GM23338 (cell line): ENCODE data around the gene PIBF1.

Experiments
- CREB1 ChIP-seq: fragments of 250-450 bp; sonication (Bioruptor Pico); IDR thresholded peaks from 2 replicates; pipeline ENCODE4 v1.5.0; 2020; ENCODE audit warnings: low read depth, mild to moderate bottlenecking, moderate library complexity
- EZH2 ChIP-seq: fragments of 200-600 bp; sonication (generic); IDR thresholded peaks from one replicate; pipeline ENCODE4 v1.8.0; 2017; ENCODE audit warnings: antibody characterized with exemption, mild to moderate bottlenecking, low read depth; ENCODE audit not compliant: unreplicated experiment
- EZH2phosphoT487 ChIP-seq: fragments of 200-600 bp; sonication (generic); IDR thresholded peaks from one replicate; pipeline ENCODE4 v1.8.1; 2018; ENCODE audit warnings: antibody characterized with exemption; ENCODE audit not compliant: unreplicated experiment
- POLR2AphosphoS5 ChIP-seq: IDR thresholded peaks from 2 replicates; pipeline ENCODE4 v1.6.1; 2016; ENCODE audit warnings: antibody characterized with exemption, low read depth
- TF ChIP-seq, protein P1 (sequence below): IDR thresholded peaks from one replicate; pipeline ENCODE4 v1.6.1; 2018; ENCODE audit warnings: antibody characterized with exemption; ENCODE audit not compliant: unreplicated experiment
- TF ChIP-seq, protein P2 (sequence below), 2 experiments: fragments of 200-600 bp in 1 of 2; sonication (generic) in 1 of 2; conservative IDR thresholded peaks; 2 replicates each; pipeline versions ENCODE4 v1.5.1 to v1.6.1; 2016 to 2017; ENCODE audit warnings: antibody characterized with exemption in 2 of 2, low read depth in 2 of 2, mild to moderate bottlenecking in 2 of 2, moderate library complexity in 1 of 2
- TF ChIP-seq, protein P3 (sequence below): IDR thresholded peaks from 2 replicates; pipeline ENCODE4 v1.6.1; 2016; ENCODE audit warnings: antibody characterized with exemption

DNA sequence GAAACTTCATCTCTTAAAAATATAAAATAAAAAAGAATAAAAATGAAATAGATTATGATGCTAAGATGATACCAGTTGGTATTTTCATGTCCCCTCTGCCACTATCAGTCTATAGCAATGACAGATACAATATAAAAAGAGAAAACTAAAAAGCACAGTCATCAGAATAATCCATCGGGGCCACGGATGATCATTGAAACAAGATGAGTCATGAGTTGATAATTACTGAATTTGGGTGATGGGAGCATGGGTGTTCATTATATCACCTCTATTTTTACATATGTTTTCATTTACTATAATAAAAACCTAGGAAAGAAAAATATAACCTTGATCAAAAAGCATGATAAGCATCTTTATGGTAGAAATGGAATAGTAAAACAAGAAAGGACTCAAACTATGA is 41.1 kb downstream of the PIBF1 start:
- TF ChIP-seq, protein P1, sequence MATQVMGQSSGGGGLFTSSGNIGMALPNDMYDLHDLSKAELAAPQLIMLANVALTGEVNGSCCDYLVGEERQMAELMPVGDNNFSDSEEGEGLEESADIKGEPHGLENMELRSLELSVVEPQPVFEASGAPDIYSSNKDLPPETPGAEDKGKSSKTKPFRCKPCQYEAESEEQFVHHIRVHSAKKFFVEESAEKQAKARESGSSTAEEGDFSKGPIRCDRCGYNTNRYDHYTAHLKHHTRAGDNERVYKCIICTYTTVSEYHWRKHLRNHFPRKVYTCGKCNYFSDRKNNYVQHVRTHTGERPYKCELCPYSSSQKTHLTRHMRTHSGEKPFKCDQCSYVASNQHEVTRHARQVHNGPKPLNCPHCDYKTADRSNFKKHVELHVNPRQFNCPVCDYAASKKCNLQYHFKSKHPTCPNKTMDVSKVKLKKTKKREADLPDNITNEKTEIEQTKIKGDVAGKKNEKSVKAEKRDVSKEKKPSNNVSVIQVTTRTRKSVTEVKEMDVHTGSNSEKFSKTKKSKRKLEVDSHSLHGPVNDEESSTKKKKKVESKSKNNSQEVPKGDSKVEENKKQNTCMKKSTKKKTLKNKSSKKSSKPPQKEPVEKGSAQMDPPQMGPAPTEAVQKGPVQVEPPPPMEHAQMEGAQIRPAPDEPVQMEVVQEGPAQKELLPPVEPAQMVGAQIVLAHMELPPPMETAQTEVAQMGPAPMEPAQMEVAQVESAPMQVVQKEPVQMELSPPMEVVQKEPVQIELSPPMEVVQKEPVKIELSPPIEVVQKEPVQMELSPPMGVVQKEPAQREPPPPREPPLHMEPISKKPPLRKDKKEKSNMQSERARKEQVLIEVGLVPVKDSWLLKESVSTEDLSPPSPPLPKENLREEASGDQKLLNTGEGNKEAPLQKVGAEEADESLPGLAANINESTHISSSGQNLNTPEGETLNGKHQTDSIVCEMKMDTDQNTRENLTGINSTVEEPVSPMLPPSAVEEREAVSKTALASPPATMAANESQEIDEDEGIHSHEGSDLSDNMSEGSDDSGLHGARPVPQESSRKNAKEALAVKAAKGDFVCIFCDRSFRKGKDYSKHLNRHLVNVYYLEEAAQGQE = no peak
- TF ChIP-seq, protein P2, sequence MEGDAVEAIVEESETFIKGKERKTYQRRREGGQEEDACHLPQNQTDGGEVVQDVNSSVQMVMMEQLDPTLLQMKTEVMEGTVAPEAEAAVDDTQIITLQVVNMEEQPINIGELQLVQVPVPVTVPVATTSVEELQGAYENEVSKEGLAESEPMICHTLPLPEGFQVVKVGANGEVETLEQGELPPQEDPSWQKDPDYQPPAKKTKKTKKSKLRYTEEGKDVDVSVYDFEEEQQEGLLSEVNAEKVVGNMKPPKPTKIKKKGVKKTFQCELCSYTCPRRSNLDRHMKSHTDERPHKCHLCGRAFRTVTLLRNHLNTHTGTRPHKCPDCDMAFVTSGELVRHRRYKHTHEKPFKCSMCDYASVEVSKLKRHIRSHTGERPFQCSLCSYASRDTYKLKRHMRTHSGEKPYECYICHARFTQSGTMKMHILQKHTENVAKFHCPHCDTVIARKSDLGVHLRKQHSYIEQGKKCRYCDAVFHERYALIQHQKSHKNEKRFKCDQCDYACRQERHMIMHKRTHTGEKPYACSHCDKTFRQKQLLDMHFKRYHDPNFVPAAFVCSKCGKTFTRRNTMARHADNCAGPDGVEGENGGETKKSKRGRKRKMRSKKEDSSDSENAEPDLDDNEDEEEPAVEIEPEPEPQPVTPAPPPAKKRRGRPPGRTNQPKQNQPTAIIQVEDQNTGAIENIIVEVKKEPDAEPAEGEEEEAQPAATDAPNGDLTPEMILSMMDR (conservative IDR thresholded peaks at IDR 0.05; ENCODE audit: low read depth in 2 of 2) = no peak
- TF ChIP-seq CREB1 = no peak
- no peak for TF ChIP-seq EZH2phosphoT487
- TF ChIP-seq POLR2AphosphoS5 = no peak
- TF ChIP-seq, protein P3, sequence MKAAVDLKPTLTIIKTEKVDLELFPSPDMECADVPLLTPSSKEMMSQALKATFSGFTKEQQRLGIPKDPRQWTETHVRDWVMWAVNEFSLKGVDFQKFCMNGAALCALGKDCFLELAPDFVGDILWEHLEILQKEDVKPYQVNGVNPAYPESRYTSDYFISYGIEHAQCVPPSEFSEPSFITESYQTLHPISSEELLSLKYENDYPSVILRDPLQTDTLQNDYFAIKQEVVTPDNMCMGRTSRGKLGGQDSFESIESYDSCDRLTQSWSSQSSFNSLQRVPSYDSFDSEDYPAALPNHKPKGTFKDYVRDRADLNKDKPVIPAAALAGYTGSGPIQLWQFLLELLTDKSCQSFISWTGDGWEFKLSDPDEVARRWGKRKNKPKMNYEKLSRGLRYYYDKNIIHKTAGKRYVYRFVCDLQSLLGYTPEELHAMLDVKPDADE = no peak
- no peak for TF ChIP-seq EZH2
